B cell (primary cell): ENCODE data around the gene SCARB2. TPM values are rescaled to one million over a fixed set of nuclear protein-coding genes. Genes with fewer than 3 reads are reported as not detected.

Experiments used
- ATAC-seq: fragments of 200-7000 bp; cut with Tn5 transposase; one replicate; pipeline ENCODE4 v1.10.0; 2021; ENCODE audit warnings: low read depth, mild to moderate bottlenecking, moderate number of reproducible peaks, moderate library complexity
- CTCF ChIA-PET: fragments of 350-600 bp; sonication (Branson Sonifier 250); formaldehyde crosslinking; loops from one replicate; lab custom pipeline; 2021; ENCODE audit warnings: antibody characterized with exemption, inconsistent platforms; lab: Charles Lee
- POLR2A ChIA-PET: fragments of 350-600 bp; sonication (Branson Sonifier 250); formaldehyde crosslinking; loops from one replicate; lab custom pipeline; 2021; ENCODE audit warnings: antibody characterized with exemption; lab: Charles Lee
- DNase-seq: peaks from one replicate; pipeline ENCODE4 v3.0.0; 2013
- H2AFZ ChIP-seq: 2 replicates; pipeline ENCODE4 v1.6.1; 2012; ENCODE audit warnings: mild to moderate bottlenecking, low read depth, low read length; ENCODE audit not compliant: insufficient read depth, poor library complexity, severe bottlenecking
- H3K27ac ChIP-seq, 2 donors: 1 replicate in 1 of 2; 2 replicates in 1 of 2; pipeline ENCODE4 v1.5.1; 2012 to 2013; ENCODE audit warnings: low read length in 2 of 2, mild to moderate bottlenecking in 2 of 2, moderate library complexity in 1 of 2
- H3K27me3 ChIP-seq, 4 experiments: fragments of 200-600 bp in 1 of 4; sonication (generic) in 1 of 4; replicated peaks in 1 of 4; 1 replicate in 2 of 4; 2 replicates in 2 of 4; pipeline versions ENCODE4 v1.6.1 to v1.7.0; 2013 to 2016; ENCODE audit warnings: low read length in 3 of 4, mild to moderate bottlenecking in 2 of 4, mixed read lengths in 1 of 4, moderate library complexity in 1 of 4; ENCODE audit not compliant: insufficient read depth in 4 of 4, control insufficient read depth in 3 of 4; ENCODE audit errors: control extremely low read depth in 1 of 4
- H3K36me3 ChIP-seq, 2 experiments: replicated peaks in 1 of 2; 1 replicate in 1 of 2; 2 replicates in 1 of 2; pipeline versions ENCODE4 v1.6.1 to v1.7.1; 2013; ENCODE audit warnings: low read length in 1 of 2; ENCODE audit not compliant: insufficient read depth in 2 of 2, control insufficient read depth in 1 of 2; ENCODE audit errors: control extremely low read depth in 1 of 2, extremely low read depth in 1 of 2
- H3K4me1 ChIP-seq, 2 donors: fragments of 200-600 bp in 1 of 2; sonication (generic) in 1 of 2; 1 replicate in 1 of 2; 2 replicates in 1 of 2; pipeline versions ENCODE4 v1.5.1 to v1.6.1; 2013 to 2017; ENCODE audit warnings: low read length in 2 of 2; ENCODE audit not compliant: control insufficient read depth in 2 of 2, insufficient read depth in 2 of 2
- H3K4me2 ChIP-seq: replicated peaks from 2 replicates; pipeline ENCODE3; 2012; ENCODE audit warnings: mild to moderate bottlenecking, low read depth, low read length; ENCODE audit not compliant: poor library complexity, severe bottlenecking
- H3K4me3 ChIP-seq, 5 experiments: fragments of 200-600 bp in 1 of 5; sonication (generic) in 1 of 5; 1 replicate in 3 of 5; 2 replicates in 2 of 5; pipeline versions ENCODE4 v1.5.1 to v1.7.0; 2011 to 2016; ENCODE audit warnings: low read length in 4 of 5, mild to moderate bottlenecking in 4 of 5, low read depth in 2 of 5, control low read depth in 1 of 5, moderate library complexity in 1 of 5; ENCODE audit not compliant: insufficient read depth in 1 of 5; ENCODE audit errors: control extremely low read depth in 1 of 5, extremely low read depth in 1 of 5
- H3K79me2 ChIP-seq: fragments of 200-600 bp; sonication (generic); one replicate; pipeline ENCODE4 v1.6.0; 2016; ENCODE audit warnings: low read length; ENCODE audit not compliant: control insufficient read depth, insufficient read depth
- H3K9ac ChIP-seq: fragments of 200-600 bp; sonication (generic); 2 replicates; pipeline ENCODE4 v1.6.1; 2017; ENCODE audit warnings: mild to moderate bottlenecking, low read length, moderate library complexity
- H3K9me3 ChIP-seq, 3 donors: one replicate each; pipeline versions ENCODE4 v1.6.1 to v1.7.1; 2013; ENCODE audit warnings: low read length in 2 of 3; ENCODE audit not compliant: control insufficient read depth in 2 of 3, insufficient read depth in 1 of 3; ENCODE audit errors: control extremely low read depth in 1 of 3
- H4K20me1 ChIP-seq: 2 replicates; pipeline ENCODE4 v1.6.0; 2012; ENCODE audit warnings: mild to moderate bottlenecking, low read length; ENCODE audit not compliant: insufficient read depth, control insufficient read depth, poor library complexity, severe bottlenecking
- H3K27ac Mint-ChIP-seq: one replicate; pipeline ENCODE4 v1.8.0; 2021; ENCODE audit warnings: mixed read lengths
- H3K27me3 Mint-ChIP-seq: one replicate; pipeline ENCODE4 v1.8.0; 2021; ENCODE audit warnings: mixed read lengths
- H3K4me1 Mint-ChIP-seq: one replicate; pipeline ENCODE4 v1.8.0; 2021; ENCODE audit warnings: mixed read lengths
- H3K4me3 Mint-ChIP-seq: one replicate; pipeline ENCODE4 v1.8.0; 2021; ENCODE audit warnings: mixed read lengths
- H3K9me3 Mint-ChIP-seq: one replicate; pipeline ENCODE4 v1.8.0; 2022; ENCODE audit warnings: mixed read lengths; ENCODE audit not compliant: insufficient read depth
- EZH2 ChIP-seq: IDR thresholded peaks from 2 replicates; pipeline ENCODE4 v1.6.1; 2012; ENCODE audit warnings: borderline replicate concordance, low read depth, mild to moderate bottlenecking, moderate library complexity, low read length; ENCODE audit not compliant: insufficient read depth, poor library complexity, severe bottlenecking
- WGBS: methylation state at CpG from one replicate; pipeline ENCODE4 v1.1.5; 2013; ENCODE audit warnings: missing lambda C conversion rate; ENCODE audit not compliant: insufficient coverage; 5-methylcytosine and 5-hydroxymethylcytosine counted together
- intact Hi-C: fragments of 100-400 bp; cut with micrococcal nuclease; formaldehyde crosslinking; loops from one replicate; pipeline ENCODE4 v1.10.0; 2022
- polyA plus RNA-seq: library from polyadenylated mRNA; depleted of rRNA; stranded (reverse); fragments of >200 nt; gene quantifications from 2 replicates; pipeline ENCODE4 v1.2.3, GENCODE V29; 2012
- total RNA-seq, 2 donors: library from RNA; stranded (reverse); fragments of 120-200 nt in 1 of 2; gene quantifications; 1 replicate in 1 of 2; 2 replicates in 1 of 2; pipeline versions ENCODE4 v1.2.3 to v1.2.4, GENCODE V29; 2013 to 2022
- TF ChIP-seq, protein P1 (sequence below): fragments of 200-600 bp; IDR thresholded peaks from one replicate; pipeline ENCODE4 v1.8.0; 2022; ENCODE audit warnings: antibody characterized with exemption, mild to moderate bottlenecking

The SCARB2 gene
- total and polyA plus RNA-seq, 2 donors (not counting 1 experiment from before 2014, with no cell fraction given), result 7.8 to 30.3 TPM

DNA sequence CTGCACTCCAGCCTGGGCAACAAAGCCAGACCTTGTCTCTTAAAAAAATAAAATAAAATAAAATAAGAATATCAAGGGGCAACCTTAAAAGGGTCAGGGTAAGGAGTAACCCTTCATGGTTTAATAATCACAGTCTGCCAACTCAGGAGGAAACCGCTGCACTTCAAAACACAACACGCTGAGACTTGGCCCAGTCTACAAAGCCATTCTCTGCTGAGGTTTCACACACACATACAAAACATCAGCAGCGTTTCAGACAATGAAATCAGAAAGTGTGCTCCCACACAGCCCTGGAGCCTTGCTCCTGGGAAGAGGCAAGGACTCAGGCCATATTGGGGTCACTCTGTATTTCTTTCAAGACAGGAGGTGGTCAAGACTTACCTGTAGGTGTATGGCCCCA lies 18.3 kb downstream of the SCARB2 start:
- peaks cover 4 to 25% of the 10 kb centered on the region in 2 experiments for H3K36me3 ChIP-seq
- H3K9ac ChIP-seq, result no peak overlapping the region
- H3K79me2 ChIP-seq, result peaks cover 26% of the 10 kb centered on the region
- TF ChIP-seq EZH2, result no peak
- TF ChIP-seq, protein P1, sequence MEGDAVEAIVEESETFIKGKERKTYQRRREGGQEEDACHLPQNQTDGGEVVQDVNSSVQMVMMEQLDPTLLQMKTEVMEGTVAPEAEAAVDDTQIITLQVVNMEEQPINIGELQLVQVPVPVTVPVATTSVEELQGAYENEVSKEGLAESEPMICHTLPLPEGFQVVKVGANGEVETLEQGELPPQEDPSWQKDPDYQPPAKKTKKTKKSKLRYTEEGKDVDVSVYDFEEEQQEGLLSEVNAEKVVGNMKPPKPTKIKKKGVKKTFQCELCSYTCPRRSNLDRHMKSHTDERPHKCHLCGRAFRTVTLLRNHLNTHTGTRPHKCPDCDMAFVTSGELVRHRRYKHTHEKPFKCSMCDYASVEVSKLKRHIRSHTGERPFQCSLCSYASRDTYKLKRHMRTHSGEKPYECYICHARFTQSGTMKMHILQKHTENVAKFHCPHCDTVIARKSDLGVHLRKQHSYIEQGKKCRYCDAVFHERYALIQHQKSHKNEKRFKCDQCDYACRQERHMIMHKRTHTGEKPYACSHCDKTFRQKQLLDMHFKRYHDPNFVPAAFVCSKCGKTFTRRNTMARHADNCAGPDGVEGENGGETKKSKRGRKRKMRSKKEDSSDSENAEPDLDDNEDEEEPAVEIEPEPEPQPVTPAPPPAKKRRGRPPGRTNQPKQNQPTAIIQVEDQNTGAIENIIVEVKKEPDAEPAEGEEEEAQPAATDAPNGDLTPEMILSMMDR, result no peak
- H3K9me3 ChIP-seq, result peaks cover 0 to 11% (median 0%) of the 10 kb centered on the region in 3 donors
- ATAC-seq (no peak), DNase-seq (no peak)
- 9% methylated on average over 2 of the region's 3 CpGs for WGBS
- no peaks in the 10 kb centered on the region for H4K20me1 ChIP-seq
- Mint-ChIP-seq H3K27ac (no peak overlapping the region), H3K4me3 (no peak overlapping the region), H3K27me3 (no peaks in the 10 kb centered on the region), H3K4me1 (peaks cover 44% of the 10 kb centered on the region), H3K9me3 (no peaks in the 10 kb centered on the region)
- H2AFZ ChIP-seq, result no peak overlapping the region
- CTCF ChIA-PET, result no interaction called here
- H3K4me3 ChIP-seq, result no peak overlapping the region
- no peak overlapping the region for H3K4me2 ChIP-seq
- intact Hi-C loops, result no loop called here
- no peaks in the 10 kb centered on the region for H3K27me3 ChIP-seq
- POLR2A ChIA-PET, result no interaction called here
- no peak overlapping the region for H3K27ac ChIP-seq
- H3K4me1 ChIP-seq, result peaks cover 48 to 49% of the 10 kb centered on the region in 2 donors

DNA sequence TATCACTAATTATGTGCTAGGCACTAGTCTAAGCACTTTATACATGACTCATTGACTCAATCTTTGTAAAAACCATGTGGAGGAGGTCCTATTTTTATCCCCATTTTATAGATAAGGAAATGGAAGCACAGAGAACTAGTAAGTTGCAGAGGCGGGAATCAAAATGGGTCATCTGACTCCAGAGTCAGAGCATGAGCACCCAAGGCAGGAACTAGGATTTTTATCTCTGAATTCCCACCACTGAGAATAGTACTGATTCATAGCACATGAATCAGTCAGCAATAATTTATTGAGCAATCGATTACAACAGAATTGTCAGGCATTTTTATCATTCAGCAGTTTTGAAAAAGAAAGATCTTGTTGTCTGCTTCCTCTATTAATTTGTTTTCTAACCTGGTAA lies 19.3 kb downstream of the SCARB2 start:
- ChIA-PET CTCF (no interaction called here), POLR2A (no interaction called here)
- Histone ChIP-seq H2AFZ (no peak overlapping the region), H3K4me2 (no peak overlapping the region), H3K27ac (no peak overlapping the region), H4K20me1 (no peaks in the 10 kb centered on the region), H3K4me1 (peaks cover 38 to 39% of the 10 kb centered on the region in 2 donors), H3K36me3 (peaks cover 4 to 25% of the 10 kb centered on the region in 2 experiments), H3K9ac (no peak overlapping the region), H3K9me3 (peaks cover 0 to 11% (median 0%) of the 10 kb centered on the region in 3 donors), H3K27me3 (no peaks in the 10 kb centered on the region), H3K79me2 (peaks cover 30% of the 10 kb centered on the region), H3K4me3 (no peak overlapping the region)
- Mint-ChIP-seq H3K4me3 (no peak overlapping the region), H3K9me3 (no peaks in the 10 kb centered on the region), H3K4me1 (peaks cover 34% of the 10 kb centered on the region), H3K27ac (no peak overlapping the region), H3K27me3 (no peaks in the 10 kb centered on the region)
- intact Hi-C loops, result no loop called here
- no CpG with 5 or more reads among the region's 2 CpGs for WGBS
- no peak for DNase-seq
- no peak for TF ChIP-seq EZH2
- TF ChIP-seq, protein P1, result no peak
- no peak for ATAC-seq
